GM18505 (cell line): Measurements from ENCODE around the gene HTT.
A peak's percentile ranks its signal among the peaks of the same experiment; 100 is the strongest.

Source experiments
- ATAC-seq: cut with Tn5 transposase; IDR thresholded peaks from one replicate; pipeline ENCODE4 v1.9.1; 2021; ENCODE audit not compliant: unreplicated experiment
- POLR2A ChIP-seq: IDR thresholded peaks from 4 replicates; pipeline ENCODE4 v1.6.1; 2011; ENCODE audit warnings: borderline replicate concordance; ENCODE audit not compliant: insufficient read depth, insufficient read length; ENCODE audit errors: extremely low read depth

The HTT gene

GRCh38 chr4:3267576-3268394 is 193.3 kb downstream of the HTT start:
- ATAC-seq: no peak
- no peak for TF ChIP-seq POLR2A

DNA sequence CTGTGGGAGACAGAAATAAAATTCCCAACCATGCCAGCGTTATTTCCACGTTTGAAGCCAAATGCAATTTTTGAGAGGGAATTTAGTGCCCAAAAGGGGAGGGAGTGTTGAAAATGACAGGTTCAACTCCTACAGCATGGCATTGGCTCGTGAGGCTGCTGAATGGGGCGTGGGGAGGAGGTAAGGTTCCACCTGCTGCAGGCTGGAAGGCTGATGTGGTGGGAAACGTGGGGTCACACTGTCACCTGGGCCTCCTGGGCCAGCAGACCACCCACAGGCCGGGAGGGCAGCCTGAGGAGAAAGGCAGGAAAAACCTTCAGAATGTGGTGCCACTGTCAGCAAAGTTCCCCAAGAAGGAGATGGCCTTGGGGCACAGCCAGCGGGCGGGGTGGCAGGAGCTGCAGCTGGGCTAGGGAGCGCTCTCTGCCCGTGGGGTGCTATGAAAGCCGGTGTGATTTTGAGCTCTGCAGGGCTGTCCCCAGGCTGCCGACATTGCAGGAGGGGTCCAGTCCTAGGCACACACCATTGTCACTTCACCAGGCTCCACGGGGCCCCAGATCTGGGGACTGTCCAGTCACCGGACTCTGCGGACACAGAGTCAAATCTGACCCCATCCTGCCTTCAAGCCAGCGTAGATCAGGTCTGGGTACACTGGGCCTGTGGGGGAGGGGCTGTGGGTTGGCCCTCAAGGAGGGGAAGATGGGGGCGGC is 194.1 kb downstream of the HTT start:
- no peak for TF ChIP-seq POLR2A
- no peak for ATAC-seq

DNA sequence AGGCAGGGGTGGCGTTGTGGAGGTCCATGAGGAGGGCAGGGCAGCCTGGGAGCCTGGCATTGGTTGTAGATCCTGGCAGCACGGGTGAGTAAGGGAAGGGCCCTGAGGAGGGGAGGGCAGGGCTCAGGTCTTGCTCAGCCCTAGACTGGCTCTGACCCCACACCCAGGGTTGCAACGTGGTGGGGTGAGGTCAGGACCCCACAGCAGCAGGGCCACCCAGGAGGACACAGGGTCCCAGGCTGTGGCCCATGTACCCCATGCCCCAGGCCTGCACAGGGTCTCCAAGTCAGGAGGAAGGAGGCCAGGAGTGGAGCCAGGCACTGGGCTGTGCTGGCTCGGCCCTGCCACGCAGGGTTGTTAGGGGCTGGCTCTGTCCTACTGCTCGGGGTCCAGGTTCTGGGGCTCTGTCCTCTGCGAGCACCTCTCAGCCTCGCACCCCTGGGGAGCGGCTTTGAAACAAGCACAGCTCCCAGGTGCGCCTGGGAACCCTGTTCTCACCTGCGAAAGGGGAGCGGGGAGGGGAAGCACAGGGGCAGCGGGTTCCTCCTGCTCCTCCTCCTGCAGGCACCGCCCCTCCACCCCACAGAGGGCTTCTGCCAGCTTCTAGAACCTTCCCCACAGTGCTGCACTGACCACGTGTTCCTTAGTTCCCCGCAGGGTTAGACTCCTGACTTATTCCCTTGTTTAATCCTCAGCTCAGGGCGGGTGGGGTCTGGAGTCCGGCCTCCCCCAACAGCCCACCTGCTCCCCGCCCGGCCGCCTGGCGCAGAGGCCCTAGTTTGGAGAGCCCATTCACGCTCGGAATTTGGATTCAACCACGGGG is 194.8 kb downstream of the HTT start:
- no peak for ATAC-seq
- TF ChIP-seq POLR2A: no peak

- TF ChIP-seq POLR2A: no peak
- no peak for ATAC-seq
Measured at GRCh38 chr4:3269991-3270611, 195.6 kb downstream of the HTT start.

- TF ChIP-seq POLR2A: no peak
- ATAC-seq: no peak
Measured at GRCh38 chr4:3271131-3271530, 196.7 kb downstream of the HTT start.

DNA sequence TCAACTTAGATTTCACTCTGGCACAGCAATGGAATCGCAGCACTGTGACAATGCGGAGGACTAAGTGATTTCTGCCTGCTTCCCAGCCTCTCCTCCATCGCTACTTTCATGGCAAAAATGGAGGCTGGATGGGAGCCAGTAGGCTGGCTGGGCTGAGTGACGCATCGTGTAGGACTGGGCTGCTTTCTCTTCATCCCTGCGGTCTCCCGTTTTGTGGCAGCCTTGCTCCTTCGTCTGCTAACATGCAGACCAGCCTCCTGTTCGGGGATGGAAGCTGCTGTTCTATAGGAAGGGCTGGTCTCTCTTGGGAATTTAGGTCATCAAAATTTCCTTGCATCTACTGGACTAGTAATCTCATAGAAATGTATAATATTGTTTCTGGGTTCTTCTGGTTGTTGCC is 202.5 kb downstream of the HTT start:
- ATAC-seq: no peak

DNA sequence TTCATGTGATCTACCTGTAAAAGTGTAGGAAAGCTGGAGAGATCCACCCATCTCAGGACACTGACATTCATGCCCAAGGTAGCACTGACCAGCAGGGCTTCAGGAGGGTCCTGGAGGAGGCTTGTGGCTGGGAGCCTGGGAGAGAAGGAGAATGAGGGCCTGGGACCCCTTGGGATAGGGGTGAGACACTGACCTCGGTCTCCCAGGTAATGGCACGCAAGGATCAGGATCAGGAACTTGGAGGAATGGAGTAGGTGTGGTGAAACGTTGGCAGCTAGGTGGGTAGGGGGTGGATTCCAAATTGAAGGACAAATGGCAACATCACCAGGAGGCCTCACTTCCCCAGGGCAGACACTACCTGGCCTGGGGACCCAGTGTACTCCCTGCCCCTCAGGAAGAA is 206.0 kb downstream of the HTT start:
- no peak for ATAC-seq
- no peak for TF ChIP-seq POLR2A

More for the DNA sequence above, 202.5 kb downstream of the HTT start:
- no peak for TF ChIP-seq POLR2A

- ATAC-seq: no peak
- TF ChIP-seq POLR2A: no peak
Measured at GRCh38 chr4:3283483-3283882, 209.0 kb downstream of the HTT start.

GRCh38 chr4:3283916-3284315 is 209.4 kb downstream of the HTT start:
- ATAC-seq: no peak
- no peak for TF ChIP-seq POLR2A

GRCh38 chr4:3284734-3285557 is 210.5 kb downstream of the HTT start:
- no peak for ATAC-seq
- TF ChIP-seq POLR2A: no peak

GRCh38 chr4:3285558-3286334 is 211.3 kb downstream of the HTT start:
- no peak for TF ChIP-seq POLR2A
- ATAC-seq: peak; percentile 81
